ENCODE data around the gene EFCAB6. TPM values are rescaled to one million over a fixed set of nuclear protein-coding genes. Genes with fewer than 3 reads are reported as not detected.

Gene EFCAB6
- total and polyA plus RNA-seq, 9 of the 15 experiments (the other 6 are each of a cell fraction or from before 2014, with no cell fraction given): 0.06 TPM; not detected in 8

- in situ Hi-C loops (cut with MboI): no loop called here
These were observed 195.5 kb downstream of the EFCAB6 start for GRCh38 chr22:43616645-43617044.

More at GRCh38 chr22:43616645-43617044, 195.5 kb downstream of the EFCAB6 start:
- H2AFZ ChIP-seq (ENCODE audit: low read depth, low read length): no peak overlapping the region
- BruUV-seq (replicated peaks): no TSS peak
- no peaks in the 10 kb centered on the region for H3K27me3 ChIP-seq (ENCODE audit: control insufficient read depth in 2 of 2, insufficient read depth in 2 of 2, low read length in 2 of 2)
- no peaks in the 10 kb centered on the region for H3K4me1 ChIP-seq (replicated peaks in 1 of 2; ENCODE audit: control insufficient read depth in 2 of 2, insufficient read depth in 2 of 2, low read length in 2 of 2)
- 0% methylated on average over 3 of the region's 3 CpGs for WGBS (ENCODE audit: insufficient coverage, low coverage, missing lambda C conversion rate)
- H3K4me2 ChIP-seq (ENCODE audit: insufficient read depth, low read length): no peak overlapping the region
- no peak overlapping the region for H3K27ac ChIP-seq (ENCODE audit: extremely low read depth, low read depth, low read length)
- no peak for FAIRE-seq
- no peaks in the 10 kb centered on the region for H4K20me1 ChIP-seq (replicated peaks; ENCODE audit: control insufficient read depth, insufficient read depth, low read length)
- H3K9ac ChIP-seq (ENCODE audit: insufficient read depth in 1 of 2, low read depth in 2 of 2, low read length in 2 of 2): no peak overlapping the region
- ATAC-seq: no peak
- H3K9me3 ChIP-seq (replicated peaks; ENCODE audit: control insufficient read depth, insufficient read depth, low read depth, low read length): no peaks in the 10 kb centered on the region
- POLR2A ChIA-PET: no interaction called here
- no peaks in the 10 kb centered on the region for H3K79me2 ChIP-seq (ENCODE audit: control insufficient read depth, insufficient read depth, low read length)
- H3K36me3 ChIP-seq (ENCODE audit: control insufficient read depth, insufficient read depth, low read length): no peaks in the 10 kb centered on the region
- H3K9me1 ChIP-seq (ENCODE audit: control insufficient read depth, insufficient read depth, low read length): no peaks in the 10 kb centered on the region
- H3K4me3 ChIP-seq: no peak overlapping the region
- DNase-seq (ENCODE audit: extremely low read depth in 1 of 4, low spot score in 3 of 4): no peak
- intact Hi-C loops (cut with micrococcal nuclease): no loop called here
- TF ChIP-seq HMG20A (CRISPR knock-in tag; conservative IDR thresholded peaks at IDR 0.05): no peak
- no peak for TF ChIP-seq CTCF (IDR thresholded peaks at IDR 0.05 in 2 of 3, conservative IDR thresholded peaks at IDR 0.05 in 1 of 3; ENCODE audit: insufficient read depth in 2 of 3, low read depth in 1 of 3, low read length in 3 of 3)
- no peak for TF ChIP-seq CBX8 (IDR thresholded peaks at IDR 0.05; ENCODE audit: borderline replicate concordance, extremely low read depth, low read depth, low read length, poor library complexity, severe bottlenecking)
- no peak for TF ChIP-seq HNRNPL (IDR thresholded peaks at IDR 0.05; ENCODE audit: low read depth, low read length)
- no peak for TF ChIP-seq SREBF1 (IDR thresholded peaks at IDR 0.05; ENCODE audit: borderline replicate concordance, low read depth, low read length)
- TF ChIP-seq ZNF263 (CRISPR knock-in tag; IDR thresholded peaks at IDR 0.05; ENCODE audit: borderline replicate concordance): no peak
- no peak for TF ChIP-seq STAT5B (CRISPR knock-in tag; IDR thresholded peaks at IDR 0.05)
- no peak for TF ChIP-seq BDP1 (IDR thresholded peaks at IDR 0.05; ENCODE audit: insufficient read depth, insufficient read length)
- TF ChIP-seq ZSCAN32 (CRISPR knock-in tag; IDR thresholded peaks at IDR 0.05): no peak
- TF ChIP-seq SMAD2 (IDR thresholded peaks at IDR 0.05; ENCODE audit: low read depth, low read length): no peak
- no peak for TF ChIP-seq WHSC1 (IDR thresholded peaks at IDR 0.05; ENCODE audit: low read length)
- TF ChIP-seq ZNF507 (tag; conservative IDR thresholded peaks at IDR 0.05): no peak
- CTCF ChIA-PET (ENCODE audit: low intra/inter-chr PET ratio): no interaction called here

Data from K562 (cell line).